GM12864 (cell line): ENCODE results near the gene VSIG4.
"Not testable (repeated sequence)": the region's sequence is repeated elsewhere in the genome, so short reads cannot be mapped to it uniquely, and the experiment has no call there.

Experiments
- DNase-seq: peaks from one replicate; pipeline ENCODE4 v3.0.0-alpha.2; 2011; ENCODE audit warnings: low read depth
- H3K4me3 ChIP-seq: 2 replicates; pipeline ENCODE4 v1.5.1; 2011; ENCODE audit warnings: mild to moderate bottlenecking, low read depth, low read length, control low read depth
- TF ChIP-seq, protein P1 (sequence below): IDR thresholded peaks from 2 replicates; pipeline ENCODE4 v1.5.1; 2011; ENCODE audit warnings: low read depth, mild to moderate bottlenecking, moderate library complexity, low read length, control low read depth, inconsistent platforms; ENCODE audit errors: missing control alignments

VSIG4 gene

DNA sequence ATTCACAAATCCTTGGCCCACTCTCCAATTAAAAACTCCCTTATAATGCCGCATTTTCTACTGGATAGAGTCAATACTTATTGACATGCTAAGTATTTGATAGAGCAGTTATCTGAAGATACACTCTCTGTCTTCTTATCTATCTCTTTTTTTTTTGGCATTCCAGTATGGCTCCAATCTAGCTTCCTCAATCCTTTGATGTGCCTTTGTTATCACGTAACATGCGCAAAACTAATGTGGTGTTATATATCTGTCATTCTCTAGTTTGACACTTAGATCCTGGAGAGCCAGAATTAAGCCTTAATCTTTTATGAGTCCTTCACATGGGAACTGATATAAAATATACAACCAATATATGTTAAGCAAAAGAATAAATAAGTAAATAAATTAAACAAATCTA, 54.7 kb downstream of the VSIG4 start:
- TF ChIP-seq, protein P1, sequence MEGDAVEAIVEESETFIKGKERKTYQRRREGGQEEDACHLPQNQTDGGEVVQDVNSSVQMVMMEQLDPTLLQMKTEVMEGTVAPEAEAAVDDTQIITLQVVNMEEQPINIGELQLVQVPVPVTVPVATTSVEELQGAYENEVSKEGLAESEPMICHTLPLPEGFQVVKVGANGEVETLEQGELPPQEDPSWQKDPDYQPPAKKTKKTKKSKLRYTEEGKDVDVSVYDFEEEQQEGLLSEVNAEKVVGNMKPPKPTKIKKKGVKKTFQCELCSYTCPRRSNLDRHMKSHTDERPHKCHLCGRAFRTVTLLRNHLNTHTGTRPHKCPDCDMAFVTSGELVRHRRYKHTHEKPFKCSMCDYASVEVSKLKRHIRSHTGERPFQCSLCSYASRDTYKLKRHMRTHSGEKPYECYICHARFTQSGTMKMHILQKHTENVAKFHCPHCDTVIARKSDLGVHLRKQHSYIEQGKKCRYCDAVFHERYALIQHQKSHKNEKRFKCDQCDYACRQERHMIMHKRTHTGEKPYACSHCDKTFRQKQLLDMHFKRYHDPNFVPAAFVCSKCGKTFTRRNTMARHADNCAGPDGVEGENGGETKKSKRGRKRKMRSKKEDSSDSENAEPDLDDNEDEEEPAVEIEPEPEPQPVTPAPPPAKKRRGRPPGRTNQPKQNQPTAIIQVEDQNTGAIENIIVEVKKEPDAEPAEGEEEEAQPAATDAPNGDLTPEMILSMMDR = no peak
- no peak overlapping the region for H3K4me3 ChIP-seq

DNA sequence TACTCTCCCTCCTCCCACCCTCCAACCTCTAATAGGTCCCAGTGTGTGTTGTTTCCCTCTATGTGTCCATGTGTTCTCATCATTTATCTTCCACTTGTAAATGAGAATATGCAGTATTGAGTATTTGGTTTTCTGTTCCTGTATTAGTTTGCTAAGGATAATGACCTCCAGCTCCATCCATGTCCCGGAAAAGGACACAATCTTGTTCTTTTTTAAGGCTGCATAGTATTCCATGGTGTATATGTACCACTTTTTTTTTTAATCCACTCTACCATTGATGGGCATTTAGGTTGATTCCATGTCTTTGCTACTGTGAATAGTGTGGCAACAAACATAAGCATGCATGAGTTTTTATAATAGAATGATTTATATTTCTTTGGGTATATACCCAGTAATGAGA, 62.7 kb downstream of the VSIG4 start:
- DNase-seq, H3K4me3 ChIP-seq: not testable (repeated sequence)

More for the DNA sequence above, 54.7 kb downstream of the VSIG4 start:
- no peak for DNase-seq

DNA sequence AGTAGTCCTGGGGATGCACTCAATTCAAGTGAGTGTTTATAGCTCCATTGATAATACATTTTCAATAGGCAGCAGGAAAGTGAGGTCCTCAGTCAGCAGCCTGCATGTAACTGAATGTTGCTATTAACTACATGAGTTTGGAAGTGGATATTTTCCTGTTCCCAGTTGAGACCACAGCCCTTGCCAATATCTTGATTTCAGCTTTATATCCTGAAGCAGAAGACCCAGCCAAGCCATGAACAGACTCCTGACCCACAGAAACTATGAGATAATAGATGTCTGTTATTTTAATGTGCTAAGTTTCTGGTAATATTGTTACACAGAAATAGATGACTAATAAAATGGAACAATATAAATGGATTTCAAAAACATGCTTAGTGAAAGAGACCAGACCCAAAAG, 63.7 kb downstream of the VSIG4 start:
- TF ChIP-seq, protein P1 = no peak
- DNase-seq = no peak
- H3K4me3 ChIP-seq = no peak overlapping the region

DNA sequence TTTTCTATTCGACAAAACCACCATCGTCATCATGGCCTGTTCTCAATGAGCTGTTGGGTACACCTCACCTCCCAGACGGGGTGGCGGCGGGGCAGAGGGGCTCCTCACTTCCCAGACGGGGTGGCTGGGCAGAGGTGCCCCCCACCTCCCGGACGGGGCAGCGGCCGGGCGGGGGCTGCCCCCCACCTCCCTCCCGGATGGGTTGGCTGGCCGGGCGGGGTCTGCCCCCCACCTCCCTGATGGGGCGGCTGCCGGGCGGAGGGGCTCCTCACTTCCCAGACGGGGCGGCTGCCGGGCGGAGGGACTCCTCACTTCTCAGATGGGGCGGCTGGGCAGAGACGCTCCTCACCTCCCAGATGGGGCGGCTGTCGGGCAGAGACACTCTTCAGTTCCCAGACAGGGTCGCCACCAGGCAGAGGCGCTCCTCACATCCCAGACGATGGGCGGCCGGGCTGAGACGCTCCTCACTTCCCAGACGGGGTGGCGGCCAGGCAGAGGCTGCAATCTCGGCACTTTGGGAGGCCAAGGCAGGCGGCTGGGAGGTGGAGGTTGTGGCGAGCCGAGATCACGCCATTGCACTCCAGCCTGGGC, 64.6 kb downstream of the VSIG4 start:
- DNase-seq, H3K4me3 ChIP-seq: not testable (repeated sequence)
